Measurements from ENCODE around the gene C19orf12. TPM values are rescaled to one million over a fixed set of nuclear protein-coding genes. Genes with fewer than 3 reads are reported as not detected.

Gene C19orf12
- total RNA-seq, 1 experiment from 2014 or later = 17.5 TPM

- Mint-ChIP-seq H3K36me3 (ENCODE audit: insufficient read depth, unreplicated experiment) (no peaks in the 10 kb centered on the region), H3K4me3 (ENCODE audit: low read depth, unreplicated experiment) (no peak overlapping the region), H3K27ac (ENCODE audit: unreplicated experiment) (no peak overlapping the region), H3K4me1 (ENCODE audit: low read depth, unreplicated experiment) (no peaks in the 10 kb centered on the region), H3K27me3 (ENCODE audit: unreplicated experiment) (peaks cover 43% of the 10 kb centered on the region), H3K9me3 (ENCODE audit: low read depth, unreplicated experiment) (no peaks in the 10 kb centered on the region)
- no peak for DNase-seq
- CTCF ChIA-PET = no interaction called here
- TF ChIP-seq, protein P1, sequence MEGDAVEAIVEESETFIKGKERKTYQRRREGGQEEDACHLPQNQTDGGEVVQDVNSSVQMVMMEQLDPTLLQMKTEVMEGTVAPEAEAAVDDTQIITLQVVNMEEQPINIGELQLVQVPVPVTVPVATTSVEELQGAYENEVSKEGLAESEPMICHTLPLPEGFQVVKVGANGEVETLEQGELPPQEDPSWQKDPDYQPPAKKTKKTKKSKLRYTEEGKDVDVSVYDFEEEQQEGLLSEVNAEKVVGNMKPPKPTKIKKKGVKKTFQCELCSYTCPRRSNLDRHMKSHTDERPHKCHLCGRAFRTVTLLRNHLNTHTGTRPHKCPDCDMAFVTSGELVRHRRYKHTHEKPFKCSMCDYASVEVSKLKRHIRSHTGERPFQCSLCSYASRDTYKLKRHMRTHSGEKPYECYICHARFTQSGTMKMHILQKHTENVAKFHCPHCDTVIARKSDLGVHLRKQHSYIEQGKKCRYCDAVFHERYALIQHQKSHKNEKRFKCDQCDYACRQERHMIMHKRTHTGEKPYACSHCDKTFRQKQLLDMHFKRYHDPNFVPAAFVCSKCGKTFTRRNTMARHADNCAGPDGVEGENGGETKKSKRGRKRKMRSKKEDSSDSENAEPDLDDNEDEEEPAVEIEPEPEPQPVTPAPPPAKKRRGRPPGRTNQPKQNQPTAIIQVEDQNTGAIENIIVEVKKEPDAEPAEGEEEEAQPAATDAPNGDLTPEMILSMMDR (IDR thresholded peaks at IDR 0.05; ENCODE audit: unreplicated experiment) = no peak
- intact Hi-C loops (cut with micrococcal nuclease; ENCODE audit: unreplicated experiment) = no loop called here
- no TSS peak for BruUV-seq (replicated peaks)
Observed at GRCh38 chr19:29682236-29682895, 32.7 kb downstream of the C19orf12 start.

GRCh38 chr19:29681422-29682235 lies 33.4 kb downstream of the C19orf12 start:
- Mint-ChIP-seq H3K9me3 (ENCODE audit: low read depth, unreplicated experiment) (no peaks in the 10 kb centered on the region), H3K4me1 (ENCODE audit: low read depth, unreplicated experiment) (no peaks in the 10 kb centered on the region), H3K36me3 (ENCODE audit: insufficient read depth, unreplicated experiment) (no peaks in the 10 kb centered on the region), H3K4me3 (ENCODE audit: low read depth, unreplicated experiment) (no peak overlapping the region), H3K27me3 (ENCODE audit: unreplicated experiment) (peaks cover 38% of the 10 kb centered on the region), H3K27ac (ENCODE audit: unreplicated experiment) (no peak overlapping the region)
- no peak for DNase-seq
- CTCF ChIA-PET = interaction anchor here (0.8 kb wide), 1 partner anchor 14 kb away, joined by 3 read pairs; no protein-coding TSS in a partner anchor
- intact Hi-C loops (cut with micrococcal nuclease; ENCODE audit: unreplicated experiment) = no loop called here
- TF ChIP-seq, protein P1 (IDR thresholded peaks at IDR 0.05; ENCODE audit: unreplicated experiment) = no peak
- BruUV-seq (replicated peaks) = no TSS peak

GRCh38 chr19:29680937-29681336 lies 34.1 kb downstream of the C19orf12 start:
- TF ChIP-seq, protein P1 (IDR thresholded peaks at IDR 0.05; ENCODE audit: unreplicated experiment) = no peak
- Mint-ChIP-seq H3K4me3 (ENCODE audit: low read depth, unreplicated experiment) (no peak overlapping the region), H3K36me3 (ENCODE audit: insufficient read depth, unreplicated experiment) (no peaks in the 10 kb centered on the region), H3K9me3 (ENCODE audit: low read depth, unreplicated experiment) (no peaks in the 10 kb centered on the region), H3K27me3 (ENCODE audit: unreplicated experiment) (peaks cover 31% of the 10 kb centered on the region), H3K27ac (ENCODE audit: unreplicated experiment) (no peak overlapping the region), H3K4me1 (ENCODE audit: low read depth, unreplicated experiment) (no peaks in the 10 kb centered on the region)
- CTCF ChIA-PET = interaction anchor here (0.8 kb wide), 1 partner anchor 13 kb away, joined by 3 read pairs; no protein-coding TSS in a partner anchor
- intact Hi-C loops (cut with micrococcal nuclease; ENCODE audit: unreplicated experiment) = no loop called here
- no TSS peak for BruUV-seq (replicated peaks)
- no peak for DNase-seq

DNA sequence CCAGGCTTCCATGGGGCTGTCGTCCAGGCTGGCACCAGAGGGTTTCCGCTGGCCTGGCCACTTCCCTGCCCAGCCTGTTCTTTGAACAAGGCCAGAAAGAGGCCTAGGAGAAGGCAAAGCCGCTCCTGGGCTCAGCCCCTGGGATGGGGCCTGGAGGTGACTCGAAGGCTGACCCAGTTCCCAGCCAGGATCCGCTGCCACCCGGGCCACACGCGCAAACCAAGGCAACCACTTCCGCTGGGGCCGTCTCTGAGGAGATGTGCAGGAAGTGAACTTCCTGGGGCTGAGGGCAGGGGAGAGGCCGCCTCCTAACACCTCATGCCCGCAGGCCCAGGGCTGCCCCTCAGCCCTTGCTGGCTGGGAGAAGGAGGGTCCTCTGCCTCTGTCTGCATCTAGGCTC lies 34.6 kb downstream of the C19orf12 start:
- TF ChIP-seq, protein P1 (IDR thresholded peaks at IDR 0.05; ENCODE audit: unreplicated experiment) = no peak
- Mint-ChIP-seq H3K9me3 (ENCODE audit: low read depth, unreplicated experiment) (no peaks in the 10 kb centered on the region), H3K27ac (ENCODE audit: unreplicated experiment) (no peak overlapping the region), H3K4me3 (ENCODE audit: low read depth, unreplicated experiment) (no peak overlapping the region), H3K4me1 (ENCODE audit: low read depth, unreplicated experiment) (no peaks in the 10 kb centered on the region), H3K27me3 (ENCODE audit: unreplicated experiment) (peaks cover 26% of the 10 kb centered on the region), H3K36me3 (ENCODE audit: insufficient read depth, unreplicated experiment) (no peaks in the 10 kb centered on the region)
- no TSS peak for BruUV-seq (replicated peaks)
- CTCF ChIA-PET = no interaction called here
- no peak for DNase-seq
- intact Hi-C loops (cut with micrococcal nuclease; ENCODE audit: unreplicated experiment) = no loop called here
